Effector memory CD4-positive, alpha-beta T cell (primary cell): Measurements from ENCODE around the gene MARCKSL1.
"Not testable (repeated sequence)": the region's sequence is repeated elsewhere in the genome, so short reads cannot be mapped to it uniquely, and the experiment has no call there.

Experiments used
- DNase-seq, 3 donors: peaks; one replicate each; pipeline ENCODE4 v3.0.0-alpha.2; 2020
- H3K27ac ChIP-seq: 2 replicates; pipeline ENCODE4 v1.7.0; 2013; ENCODE audit warnings: mild to moderate bottlenecking, low read length, moderate library complexity; ENCODE audit not compliant: insufficient read depth, poor library complexity, severe bottlenecking
- H3K27me3 ChIP-seq: replicated peaks from 2 replicates; pipeline ENCODE4 v1.7.0; 2013; ENCODE audit warnings: mild to moderate bottlenecking, low read length; ENCODE audit not compliant: insufficient read depth, control insufficient read depth, poor library complexity, severe bottlenecking
- H3K36me3 ChIP-seq: 2 replicates; pipeline ENCODE4 v1.7.0; 2013; ENCODE audit warnings: mild to moderate bottlenecking, low read length, moderate library complexity; ENCODE audit not compliant: control insufficient read depth, insufficient read depth
- H3K4me1 ChIP-seq: 2 replicates; pipeline ENCODE4 v1.7.0; 2013; ENCODE audit warnings: low read length, mild to moderate bottlenecking; ENCODE audit not compliant: control insufficient read depth, insufficient read depth, poor library complexity, severe bottlenecking
- H3K4me3 ChIP-seq: 2 replicates; pipeline ENCODE4 v1.7.0; 2013; ENCODE audit warnings: low read length, low read depth, mild to moderate bottlenecking; ENCODE audit not compliant: insufficient read depth, poor library complexity, severe bottlenecking
- H3K9me3 ChIP-seq: 2 replicates; pipeline ENCODE4 v1.7.0; 2013; ENCODE audit warnings: mild to moderate bottlenecking, low read length, moderate library complexity; ENCODE audit not compliant: control insufficient read depth

Gene MARCKSL1

DNA sequence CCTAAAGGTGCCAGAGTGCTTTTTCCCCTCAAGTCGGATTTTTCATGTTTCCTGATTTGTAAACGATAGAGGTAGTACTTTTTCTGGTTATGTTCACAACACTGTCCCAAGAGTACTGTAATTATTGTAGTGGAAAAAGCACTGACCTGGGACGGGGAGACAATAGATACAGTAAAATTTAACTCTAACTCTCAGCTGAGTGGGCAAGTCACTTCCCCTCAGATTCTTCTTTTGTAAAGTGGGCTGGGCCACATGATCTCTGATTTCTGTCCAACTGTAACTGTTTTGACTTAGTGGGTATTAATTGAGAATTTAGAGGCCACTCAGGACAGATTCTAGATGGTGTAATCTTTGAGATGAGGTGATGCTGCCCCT lies 19.1 kb downstream of the MARCKSL1 start:
- H3K27me3 ChIP-seq, result no peaks in the 10 kb centered on the region
- H3K4me1 ChIP-seq, result peaks cover 15% of the 10 kb centered on the region
- no peaks in the 10 kb centered on the region for H3K9me3 ChIP-seq
- no peak overlapping the region for H3K27ac ChIP-seq
- H3K36me3 ChIP-seq, result peaks cover 24% of the 10 kb centered on the region
- no peak overlapping the region for H3K4me3 ChIP-seq
- no peak for DNase-seq

DNA sequence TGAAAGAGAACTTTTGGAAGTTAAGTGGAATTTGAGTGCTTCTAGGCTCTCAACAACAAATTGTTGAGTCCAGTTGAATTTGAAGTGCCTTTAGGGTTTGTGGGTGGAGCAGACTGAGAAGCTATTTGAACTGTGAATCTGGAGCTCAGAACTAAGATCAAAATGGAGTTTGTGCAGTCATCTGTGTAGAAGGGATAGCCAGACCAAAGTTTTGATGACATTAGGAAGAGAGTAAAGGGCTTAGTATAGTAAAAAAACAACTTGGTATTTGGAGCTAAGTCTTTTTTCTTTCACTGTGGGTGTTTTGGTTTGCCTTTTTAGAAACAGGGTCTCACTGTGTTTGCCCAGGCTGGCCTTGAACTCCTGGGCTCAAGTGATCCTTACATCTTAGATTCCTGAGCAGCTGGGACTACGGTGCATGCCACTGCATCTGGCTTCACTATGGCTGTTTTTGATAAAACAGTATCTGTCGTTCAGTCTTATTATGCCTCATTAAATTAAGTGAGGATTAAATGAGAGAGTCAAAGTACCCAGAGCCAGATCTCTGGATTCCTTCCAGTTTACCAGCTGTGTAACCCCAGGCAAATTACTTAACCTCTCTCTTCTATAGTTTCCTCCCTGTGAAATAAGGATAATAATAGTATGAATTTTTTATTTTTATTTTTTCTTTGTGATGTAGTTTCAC lies 24.2 kb downstream of the MARCKSL1 start:
- H3K27ac ChIP-seq, result no peak overlapping the region
- H3K27me3 ChIP-seq, result no peaks in the 10 kb centered on the region
- no peak overlapping the region for H3K4me3 ChIP-seq
- no peaks in the 10 kb centered on the region for H3K9me3 ChIP-seq
- peaks cover 5% of the 10 kb centered on the region for H3K4me1 ChIP-seq
- DNase-seq, result no peak
- peaks cover 10% of the 10 kb centered on the region for H3K36me3 ChIP-seq

DNA sequence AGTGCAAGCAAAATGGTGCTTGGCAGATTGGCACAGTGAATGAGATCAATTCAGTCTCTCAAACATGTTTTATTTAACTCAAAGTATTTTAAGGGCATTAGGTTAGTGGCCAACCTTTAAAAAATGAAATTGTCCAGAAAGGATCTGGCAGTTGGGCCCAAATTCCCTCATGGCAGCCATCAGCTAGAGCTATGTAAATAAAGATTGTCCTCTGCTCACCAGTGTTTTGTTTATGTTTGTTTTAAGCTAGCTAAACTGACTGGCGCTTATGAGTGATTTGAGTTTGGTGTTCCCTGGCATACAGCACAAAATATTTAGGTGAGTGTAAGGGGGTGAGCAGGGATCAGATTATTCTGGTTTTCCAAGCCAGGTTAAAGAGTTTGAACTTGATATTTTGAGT lies 26.1 kb downstream of the MARCKSL1 start:
- no peak for DNase-seq
- Histone ChIP-seq H3K27me3 (no peaks in the 10 kb centered on the region), H3K9me3 (no peaks in the 10 kb centered on the region), H3K4me3 (no peak overlapping the region), H3K36me3 (peaks cover 7% of the 10 kb centered on the region), H3K4me1 (peaks cover 5% of the 10 kb centered on the region), H3K27ac (no peak overlapping the region)

DNA sequence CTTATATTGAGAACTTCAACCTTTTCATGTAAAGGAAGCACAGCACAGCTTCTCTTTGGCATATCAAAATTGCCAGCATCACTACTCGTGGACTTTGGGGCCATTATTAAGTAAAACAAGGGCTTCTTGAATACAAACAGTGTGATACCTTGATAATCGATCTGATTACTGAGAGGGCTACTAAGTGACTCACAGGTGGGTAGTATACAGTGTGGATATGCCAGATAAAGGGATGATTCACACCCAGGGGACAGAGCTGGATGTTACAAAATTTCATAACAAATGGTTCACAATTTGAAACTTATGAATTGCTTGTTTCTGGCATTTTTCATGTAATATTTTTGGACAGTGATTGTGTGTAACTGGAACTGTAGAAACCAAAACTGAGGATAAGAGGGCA lies 28.7 kb downstream of the MARCKSL1 start:
- Histone ChIP-seq H3K27ac (no peak overlapping the region), H3K27me3 (no peaks in the 10 kb centered on the region), H3K9me3 (no peaks in the 10 kb centered on the region), H3K4me1 (peaks cover 5% of the 10 kb centered on the region), H3K4me3 (no peak overlapping the region), H3K36me3 (peaks cover 23% of the 10 kb centered on the region)
- no peak for DNase-seq

DNA sequence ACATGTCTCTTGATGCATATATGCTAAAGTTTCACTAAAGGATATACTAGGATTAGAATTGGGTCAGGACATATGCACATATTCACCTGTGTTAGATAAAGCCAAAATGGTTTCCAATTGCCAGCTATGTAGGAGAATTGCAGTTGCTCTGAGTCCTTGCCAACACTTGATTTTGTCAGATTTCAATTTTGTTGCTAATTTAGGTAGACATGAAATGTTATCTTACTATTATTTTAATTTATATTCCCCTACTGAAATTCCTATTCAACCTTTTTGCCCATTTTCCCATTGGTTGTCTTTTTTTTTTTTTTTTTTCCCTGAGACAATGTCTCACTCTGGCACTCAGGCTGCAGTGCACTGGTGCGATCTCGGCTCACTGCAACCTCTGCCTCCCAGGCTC lies 30.7 kb downstream of the MARCKSL1 start:
- no peaks in the 10 kb centered on the region for H3K27me3 ChIP-seq
- no peak overlapping the region for H3K4me3 ChIP-seq
- no peak overlapping the region for H3K27ac ChIP-seq
- peaks cover 5% of the 10 kb centered on the region for H3K4me1 ChIP-seq
- H3K9me3 ChIP-seq, result no peaks in the 10 kb centered on the region
- peaks cover 27% of the 10 kb centered on the region for H3K36me3 ChIP-seq
- no peak for DNase-seq

DNA sequence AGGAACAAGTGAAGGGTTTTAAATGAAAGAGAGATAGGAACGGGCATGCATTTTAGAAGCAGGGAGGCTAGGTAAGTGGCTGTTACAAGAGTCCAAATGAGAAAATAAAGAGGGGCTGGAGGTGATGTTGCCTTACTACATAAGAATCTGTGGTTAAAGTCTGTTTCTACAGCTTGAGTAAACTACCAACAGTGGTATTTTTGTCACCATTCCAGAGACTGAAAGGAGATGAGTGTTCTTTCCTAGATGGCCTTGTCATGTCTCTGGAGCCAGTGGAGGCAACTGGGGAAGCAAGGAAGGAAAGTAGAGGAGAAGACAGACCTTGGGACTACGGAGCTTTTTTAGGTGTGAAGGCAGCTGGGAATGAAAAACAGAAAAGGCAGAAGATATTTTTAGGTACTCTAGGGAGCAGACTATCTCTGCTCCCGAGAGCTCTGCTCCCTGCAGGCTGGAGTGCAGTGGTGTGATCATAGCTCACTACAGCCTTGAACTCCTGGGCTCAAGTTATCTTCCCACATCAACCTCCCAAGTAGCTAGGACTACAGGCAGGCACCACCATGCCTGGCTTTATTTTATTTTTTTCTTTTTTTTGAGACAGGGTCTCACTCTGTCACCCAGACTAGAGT lies 31.9 kb downstream of the MARCKSL1 start:
- no peak for DNase-seq
- Histone ChIP-seq H3K4me3 (no peak overlapping the region), H3K9me3 (no peaks in the 10 kb centered on the region), H3K4me1 (peaks cover 4% of the 10 kb centered on the region), H3K36me3 (peaks cover 27% of the 10 kb centered on the region), H3K27me3 (no peaks in the 10 kb centered on the region), H3K27ac (no peak overlapping the region)

DNA sequence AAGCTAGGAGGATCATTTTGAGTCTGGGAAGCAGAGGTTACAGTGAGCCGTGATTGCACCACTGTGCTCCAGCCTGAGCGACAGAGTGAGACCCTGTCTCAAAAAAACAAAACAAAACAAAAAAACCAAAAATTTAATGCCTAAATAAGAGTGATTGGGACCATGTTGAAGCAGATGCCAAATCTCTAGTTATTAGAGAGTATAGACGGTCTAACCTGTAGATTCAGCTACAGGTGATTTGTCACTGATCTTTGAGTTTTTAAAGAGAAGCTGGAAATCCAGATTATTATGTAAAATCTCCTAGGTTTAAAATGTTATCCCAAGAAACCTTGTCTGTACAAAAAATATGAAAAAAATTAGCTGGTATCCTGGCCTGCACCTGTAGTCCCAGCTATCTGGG lies 32.7 kb downstream of the MARCKSL1 start:
- Histone ChIP-seq H3K4me1 (no peaks in the 10 kb centered on the region), H3K27ac (no peak overlapping the region), H3K27me3 (no peaks in the 10 kb centered on the region), H3K9me3 (no peaks in the 10 kb centered on the region), H3K36me3 (peaks cover 27% of the 10 kb centered on the region), H3K4me3 (no peak overlapping the region)
- no peak for DNase-seq

DNA sequence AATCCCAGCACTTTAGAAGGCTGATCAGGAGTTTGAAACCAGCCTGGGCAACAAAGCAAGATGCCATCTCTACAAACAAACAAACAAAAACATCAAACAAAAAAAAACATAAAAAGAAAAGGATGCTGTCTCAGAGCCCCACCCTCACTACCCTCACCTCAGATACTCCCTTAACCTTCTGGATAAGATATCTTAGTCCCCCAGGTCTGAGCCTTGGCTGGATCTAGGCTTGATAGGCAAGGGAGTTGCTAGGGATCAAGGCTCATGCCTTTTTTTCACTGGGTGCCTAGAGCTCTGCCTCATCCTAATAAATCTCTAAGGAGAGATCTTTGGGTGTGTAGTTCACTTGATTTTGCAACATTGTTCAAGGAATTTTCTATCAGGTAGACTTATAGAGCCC lies 36.7 kb downstream of the MARCKSL1 start:
- Histone ChIP-seq H3K36me3 (peaks cover 26% of the 10 kb centered on the region), H3K27ac (no peak overlapping the region), H3K4me1 (peaks cover 3% of the 10 kb centered on the region), H3K27me3 (no peaks in the 10 kb centered on the region), H3K9me3 (no peaks in the 10 kb centered on the region), H3K4me3 (no peak overlapping the region)
- DNase-seq, result no peak

DNA sequence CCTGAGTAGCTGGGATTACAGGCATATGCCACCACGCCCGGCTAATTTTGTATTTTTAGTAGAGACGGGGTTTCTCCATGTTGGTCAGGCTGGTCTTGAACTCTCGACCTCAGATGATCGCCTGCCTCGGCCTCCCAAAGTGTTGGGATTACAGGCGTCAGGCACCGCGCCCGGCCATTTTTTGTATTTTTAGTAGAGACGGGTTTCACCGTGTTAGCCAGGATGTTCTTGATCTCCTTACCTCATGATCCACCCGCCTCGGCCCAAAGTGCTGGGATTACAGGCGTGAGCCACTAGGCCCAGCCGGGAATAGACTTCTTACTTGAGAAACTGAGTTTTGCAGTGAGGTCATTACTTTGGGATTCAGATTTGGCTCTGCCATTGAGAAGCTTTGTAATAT lies 37.8 kb downstream of the MARCKSL1 start:
- peaks cover 15% of the 10 kb centered on the region for H3K36me3 ChIP-seq
- not testable (repeated sequence) for H3K9me3 ChIP-seq, H3K4me3 ChIP-seq, H3K4me1 ChIP-seq, H3K27me3 ChIP-seq, H3K27ac ChIP-seq, DNase-seq

DNA sequence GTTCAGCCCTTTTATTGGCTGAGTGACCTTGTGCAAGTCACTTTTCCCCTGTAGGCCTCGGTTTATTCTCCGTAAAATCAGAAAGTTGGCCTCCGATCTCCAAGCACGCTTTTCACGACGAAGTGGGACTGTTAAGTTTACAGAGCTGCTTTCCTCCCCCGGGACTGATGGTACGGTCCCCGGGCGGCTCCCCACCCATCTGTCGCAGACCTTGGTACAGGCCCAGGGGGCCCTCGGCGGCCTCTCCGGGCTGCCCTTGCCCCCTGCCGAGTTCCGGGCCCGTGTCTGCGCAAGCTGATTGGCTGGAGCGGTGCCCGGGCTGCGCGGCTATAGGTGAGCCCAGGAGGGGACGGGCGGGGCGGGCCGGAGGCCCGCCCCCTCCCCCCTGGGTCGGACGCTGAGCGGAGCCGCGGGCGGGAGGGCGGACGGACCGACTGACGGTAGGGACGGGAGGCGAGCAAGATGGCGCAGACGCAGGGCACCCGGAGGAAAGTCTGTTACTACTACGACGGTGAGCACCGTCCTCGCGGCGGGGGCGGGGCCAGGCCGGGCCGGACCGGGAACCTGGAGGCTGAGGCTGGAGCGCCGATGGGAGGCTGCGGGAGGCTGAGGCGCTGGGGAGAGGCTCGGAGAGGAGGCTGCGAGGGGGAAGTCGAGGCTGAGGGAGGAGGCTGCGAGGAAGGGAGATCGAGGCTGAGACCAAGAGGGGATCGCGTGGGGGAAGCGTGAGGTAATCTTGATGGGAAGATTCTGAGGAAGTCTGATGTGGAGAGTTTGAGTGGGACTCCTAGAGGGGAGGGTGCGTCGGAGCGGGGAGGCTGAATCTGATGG lies 44.1 kb downstream of the MARCKSL1 start, which contains the start of gene HDAC1:
HDAC1 (plus strand) TSS at position 376 of the 831 bp plus-strand sequence; CDS start at position 463, 87 bp downstream.
- H3K27me3 ChIP-seq, result no peaks in the 10 kb centered on the region
- peaks cover 23% of the 10 kb centered on the region for H3K4me1 ChIP-seq
- H3K27ac ChIP-seq, result peak within 1 kb of the TSS; percentile 83
- no peaks in the 10 kb centered on the region for H3K9me3 ChIP-seq
- H3K36me3 ChIP-seq, result no peaks in the 10 kb centered on the region
- peak within 1 kb of the TSS; percentile 73 for H3K4me3 ChIP-seq
- peak; percentile 96 to 97 (median 96) for DNase-seq
